Neural progenitor cell (in vitro differentiated cells): ENCODE measurements around the gene RFX5.

Experiments
- EZH2 ChIP-seq: fragments of 200-600 bp; sonication (generic); IDR thresholded peaks from 2 replicates; pipeline ENCODE4 v1.6.1; 2017; ENCODE audit warnings: antibody characterized with exemption, mild to moderate bottlenecking, moderate library complexity
- EZH2phosphoT487 ChIP-seq: fragments of 200-600 bp; sonication (generic); IDR thresholded peaks from 2 replicates; pipeline ENCODE4 v1.6.1; 2017; ENCODE audit warnings: antibody characterized with exemption
- TF ChIP-seq, protein P1 (sequence below): fragments of 200-600 bp; sonication (generic); IDR thresholded peaks from 2 replicates; pipeline ENCODE4 v1.5.1; 2017; ENCODE audit warnings: antibody characterized with exemption, mild to moderate bottlenecking

DNA sequence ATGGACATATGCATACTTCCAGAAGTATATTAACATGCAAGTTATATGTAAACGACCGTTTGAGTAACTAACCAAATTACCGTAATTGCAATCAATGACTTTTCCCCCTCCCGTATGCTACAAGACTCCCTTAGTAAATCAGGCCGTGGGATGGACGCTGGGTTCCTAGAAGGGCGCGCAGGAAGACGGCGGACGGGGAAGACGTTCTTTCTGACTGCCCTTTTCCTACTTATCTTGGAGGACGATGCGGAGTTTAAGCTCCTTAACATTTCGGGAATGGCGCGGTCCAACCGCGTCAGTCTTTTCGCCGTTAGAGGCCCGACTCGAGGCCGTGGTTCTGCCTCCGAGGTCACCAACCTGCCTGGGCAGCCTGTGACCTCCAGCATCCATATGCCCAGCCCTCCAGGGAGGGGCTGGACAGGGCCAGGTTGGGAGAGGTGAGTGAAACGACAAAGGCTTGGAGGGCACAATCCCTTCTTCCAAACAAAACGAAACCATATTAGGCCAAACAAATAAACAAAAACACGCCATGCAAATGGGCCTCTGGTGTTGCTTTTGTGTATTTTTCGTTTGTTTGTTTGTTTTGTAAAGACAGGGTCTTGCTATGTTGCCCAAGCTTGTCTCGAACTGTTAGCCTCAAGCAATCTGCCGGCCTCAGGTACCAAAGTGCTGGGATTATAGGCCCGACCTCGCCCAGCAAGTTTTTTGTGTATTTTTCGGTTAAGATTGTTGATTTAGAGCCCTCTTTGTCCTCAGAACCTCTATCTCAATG is 19.0 kb downstream of the RFX5 start:
- TF ChIP-seq, protein P1, sequence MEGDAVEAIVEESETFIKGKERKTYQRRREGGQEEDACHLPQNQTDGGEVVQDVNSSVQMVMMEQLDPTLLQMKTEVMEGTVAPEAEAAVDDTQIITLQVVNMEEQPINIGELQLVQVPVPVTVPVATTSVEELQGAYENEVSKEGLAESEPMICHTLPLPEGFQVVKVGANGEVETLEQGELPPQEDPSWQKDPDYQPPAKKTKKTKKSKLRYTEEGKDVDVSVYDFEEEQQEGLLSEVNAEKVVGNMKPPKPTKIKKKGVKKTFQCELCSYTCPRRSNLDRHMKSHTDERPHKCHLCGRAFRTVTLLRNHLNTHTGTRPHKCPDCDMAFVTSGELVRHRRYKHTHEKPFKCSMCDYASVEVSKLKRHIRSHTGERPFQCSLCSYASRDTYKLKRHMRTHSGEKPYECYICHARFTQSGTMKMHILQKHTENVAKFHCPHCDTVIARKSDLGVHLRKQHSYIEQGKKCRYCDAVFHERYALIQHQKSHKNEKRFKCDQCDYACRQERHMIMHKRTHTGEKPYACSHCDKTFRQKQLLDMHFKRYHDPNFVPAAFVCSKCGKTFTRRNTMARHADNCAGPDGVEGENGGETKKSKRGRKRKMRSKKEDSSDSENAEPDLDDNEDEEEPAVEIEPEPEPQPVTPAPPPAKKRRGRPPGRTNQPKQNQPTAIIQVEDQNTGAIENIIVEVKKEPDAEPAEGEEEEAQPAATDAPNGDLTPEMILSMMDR: no peak
- TF ChIP-seq EZH2phosphoT487 (no peak), EZH2 (no peak)
